GM23338 (cell line): Measurements from ENCODE around the gene IGF1R. TPM values are rescaled to one million over a fixed set of nuclear protein-coding genes. Genes with fewer than 3 reads are reported as not detected.

Experiments used
- ATAC-seq: fragments of 200-7000 bp; cut with Tn5 transposase; 3 replicates; pipeline ENCODE4 v1.9.1; 2020
- DNase-seq: peaks from one replicate; pipeline ENCODE4 v3.0.0-alpha.2; 2015; ENCODE audit warnings: low spot score
- H2AFZ ChIP-seq: fragments of 200-600 bp; sonication (generic); 2 replicates; pipeline ENCODE4 v1.8.0; 2016; ENCODE audit warnings: antibody characterized with exemption, mild to moderate bottlenecking, moderate library complexity
- H3F3A ChIP-seq: fragments of 200-600 bp; sonication (generic); replicated peaks from 2 replicates; pipeline ENCODE4 v1.8.0; 2017; ENCODE audit warnings: antibody characterized with exemption, mixed run types, low read depth
- H3K27ac ChIP-seq: fragments of 200-600 bp; sonication (generic); 2 replicates; pipeline ENCODE4 v1.6.1; 2016; ENCODE audit warnings: low read depth
- H3K27me3 ChIP-seq: fragments of 200-600 bp; sonication (generic); 2 replicates; pipeline ENCODE4 v1.8.0; 2016; ENCODE audit warnings: mild to moderate bottlenecking, mixed run types, moderate library complexity; ENCODE audit not compliant: insufficient read depth
- H3K36me3 ChIP-seq: fragments of 200-600 bp; sonication (generic); 2 replicates; pipeline ENCODE4 v1.8.0; 2016; ENCODE audit warnings: mild to moderate bottlenecking; ENCODE audit not compliant: insufficient read depth
- H3K4me1 ChIP-seq: fragments of 200-600 bp; sonication (generic); 2 replicates; pipeline ENCODE4 v1.8.0; 2016; ENCODE audit warnings: mild to moderate bottlenecking, moderate library complexity; ENCODE audit not compliant: insufficient read depth
- H3K4me2 ChIP-seq: fragments of 200-600 bp; sonication (generic); 2 replicates; pipeline ENCODE4 v1.7.1; 2017; ENCODE audit warnings: mixed run types
- H3K4me3 ChIP-seq: fragments of 200-600 bp; sonication (generic); 2 replicates; pipeline ENCODE4 v1.6.1; 2016; ENCODE audit warnings: mixed run types
- H3K79me2 ChIP-seq: fragments of 200-600 bp; sonication (generic); replicated peaks from 2 replicates; pipeline ENCODE4 v1.8.0; 2017; ENCODE audit warnings: mild to moderate bottlenecking; ENCODE audit not compliant: insufficient read depth
- H3K9me2 ChIP-seq: fragments of 200-600 bp; sonication (generic); 2 replicates; pipeline ENCODE4 v1.8.0; 2017; ENCODE audit not compliant: insufficient read depth
- H4K20me1 ChIP-seq: fragments of 200-600 bp; sonication (generic); replicated peaks from 2 replicates; pipeline ENCODE4 v1.8.0; 2017; ENCODE audit warnings: mild to moderate bottlenecking; ENCODE audit not compliant: insufficient read depth
- H3K27ac Mint-ChIP-seq: 2 replicates; pipeline ENCODE4 v1.8.0; 2020; ENCODE audit warnings: inconsistent platforms, mild to moderate bottlenecking, moderate library complexity, mixed read lengths
- H3K27me3 Mint-ChIP-seq: 3 replicates; pipeline ENCODE4 v1.8.0; 2022; ENCODE audit warnings: low read depth, mild to moderate bottlenecking, moderate library complexity, mixed read lengths, inconsistent platforms; ENCODE audit not compliant: insufficient read depth, poor library complexity
- H3K36me3 Mint-ChIP-seq: 3 replicates; pipeline ENCODE4 v1.8.0; 2021; ENCODE audit warnings: low read depth, mild to moderate bottlenecking, inconsistent platforms, moderate library complexity, mixed read lengths
- H3K4me1 Mint-ChIP-seq: 3 replicates; pipeline ENCODE4 v1.8.0; 2020; ENCODE audit warnings: mild to moderate bottlenecking, inconsistent platforms, mixed read lengths
- H3K4me3 Mint-ChIP-seq: 3 replicates; pipeline ENCODE4 v1.8.0; 2021; ENCODE audit warnings: moderate library complexity, mild to moderate bottlenecking, inconsistent platforms, mixed read lengths
- H3K9me3 Mint-ChIP-seq: 3 replicates; pipeline ENCODE4 v1.8.0; 2020; ENCODE audit warnings: moderate library complexity, mild to moderate bottlenecking, inconsistent platforms, mixed read lengths
- CREB1 ChIP-seq: fragments of 250-450 bp; sonication (Bioruptor Pico); IDR thresholded peaks from 2 replicates; pipeline ENCODE4 v1.5.0; 2020; ENCODE audit warnings: low read depth, mild to moderate bottlenecking, moderate library complexity
- EZH2 ChIP-seq: fragments of 200-600 bp; sonication (generic); IDR thresholded peaks from one replicate; pipeline ENCODE4 v1.8.0; 2017; ENCODE audit warnings: antibody characterized with exemption, mild to moderate bottlenecking, low read depth; ENCODE audit not compliant: unreplicated experiment
- EZH2phosphoT487 ChIP-seq: fragments of 200-600 bp; sonication (generic); IDR thresholded peaks from one replicate; pipeline ENCODE4 v1.8.1; 2018; ENCODE audit warnings: antibody characterized with exemption; ENCODE audit not compliant: unreplicated experiment
- JUNB ChIP-seq: IDR thresholded peaks from one replicate; pipeline ENCODE4 v1.6.1; 2016; ENCODE audit warnings: antibody characterized with exemption; ENCODE audit not compliant: unreplicated experiment
- NANOG ChIP-seq: IDR thresholded peaks from 2 replicates; pipeline ENCODE4 v1.6.1; 2016; ENCODE audit warnings: antibody characterized with exemption, borderline replicate concordance
- POLR2AphosphoS5 ChIP-seq: IDR thresholded peaks from 2 replicates; pipeline ENCODE4 v1.6.1; 2016; ENCODE audit warnings: antibody characterized with exemption, low read depth
- STAT1 ChIP-seq: IDR thresholded peaks from one replicate; pipeline ENCODE4 v1.6.1; 2016; ENCODE audit warnings: antibody characterized with exemption; ENCODE audit not compliant: unreplicated experiment
- ZNF114 ChIP-seq: fragments of 250-450 bp; sonication (Bioruptor Pico); IDR thresholded peaks from 2 replicates; pipeline ENCODE4 v1.5.0; 2020; ENCODE audit warnings: mild to moderate bottlenecking, moderate library complexity
- polyA plus RNA-seq: library from polyadenylated mRNA; unstranded; fragments of >200 nt; fragmentation: Nextera tagmentation; extraction: Ambion mirVana; gene quantifications from 2 replicates; pipeline ENCODE4 v1.2.1, GENCODE V29; 2016
- total RNA-seq: library from RNA; depleted of rRNA; stranded (reverse); fragments of >200 nt; shearing (Covaris generic); gene quantifications from 2 replicates; pipeline ENCODE4 v1.2.3, GENCODE V29; 2014
- TF ChIP-seq, protein P1 (sequence below): IDR thresholded peaks from one replicate; pipeline ENCODE4 v1.6.1; 2018; ENCODE audit warnings: antibody characterized with exemption; ENCODE audit not compliant: unreplicated experiment
- TF ChIP-seq, protein P2 (sequence below): fragments of 250-450 bp; sonication (Bioruptor Pico); IDR thresholded peaks from 2 replicates; pipeline ENCODE4 v1.5.0; 2020; ENCODE audit warnings: mild to moderate bottlenecking, moderate library complexity
- TF ChIP-seq, protein P3 (sequence below), 2 experiments: fragments of 200-600 bp in 1 of 2; sonication (generic) in 1 of 2; conservative IDR thresholded peaks; 2 replicates each; pipeline versions ENCODE4 v1.5.1 to v1.6.1; 2016 to 2017; ENCODE audit warnings: antibody characterized with exemption in 2 of 2, low read depth in 2 of 2, mild to moderate bottlenecking in 2 of 2, moderate library complexity in 1 of 2
- TF ChIP-seq, protein P4 (sequence below): IDR thresholded peaks from 2 replicates; pipeline ENCODE4 v1.6.1; 2016; ENCODE audit warnings: antibody characterized with exemption

IGF1R gene
- total and polyA plus RNA-seq, 2 experiments from 2014 or later, result 20.4 to 92.2 TPM

DNA sequence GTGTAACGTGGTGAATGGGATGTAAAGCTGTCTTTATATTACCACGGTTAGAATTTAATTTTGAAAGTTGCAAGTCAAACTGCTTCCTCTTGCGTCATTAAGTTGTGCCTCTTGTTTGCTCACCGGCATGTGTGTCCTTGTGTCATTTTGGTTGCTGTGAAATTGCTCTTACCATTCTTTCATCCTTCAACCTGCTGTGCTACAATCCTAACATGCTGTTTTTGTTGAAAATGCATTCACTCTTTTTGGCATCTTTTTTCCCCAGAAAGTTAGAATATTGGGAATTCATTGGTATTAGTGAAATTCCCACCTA lies 194.6 kb downstream of the IGF1R start:
- ATAC-seq (no peak), DNase-seq (no peak)
- H4K20me1 ChIP-seq, result peaks cover 58% of the 10 kb centered on the region
- no peaks in the 10 kb centered on the region for H3K36me3 ChIP-seq
- no peaks in the 10 kb centered on the region for H3K9me2 ChIP-seq
- peaks cover 70% of the 10 kb centered on the region for H3K4me1 Mint-ChIP-seq
- no peaks in the 10 kb centered on the region; the same call in 2 of the 3 replicates for H3K36me3 Mint-ChIP-seq
- peaks cover 98% of the 10 kb centered on the region for H3K79me2 ChIP-seq
- no peaks in the 10 kb centered on the region for H3K27me3 ChIP-seq
- no peaks in the 10 kb centered on the region for H3F3A ChIP-seq
- H3K4me2 ChIP-seq, result no peak overlapping the region
- peak overlapping the region; percentile 34; the same call in 1 of the 2 replicates for H3K27ac ChIP-seq
- TF ChIP-seq STAT1 (no peak), EZH2 (no peak), EZH2phosphoT487 (no peak), NANOG (no peak), ZNF114 (CRISPR knock-in tag) (no peak), JUNB (no peak), CREB1 (no peak), POLR2AphosphoS5 (no peak)
- TF ChIP-seq, protein P1, sequence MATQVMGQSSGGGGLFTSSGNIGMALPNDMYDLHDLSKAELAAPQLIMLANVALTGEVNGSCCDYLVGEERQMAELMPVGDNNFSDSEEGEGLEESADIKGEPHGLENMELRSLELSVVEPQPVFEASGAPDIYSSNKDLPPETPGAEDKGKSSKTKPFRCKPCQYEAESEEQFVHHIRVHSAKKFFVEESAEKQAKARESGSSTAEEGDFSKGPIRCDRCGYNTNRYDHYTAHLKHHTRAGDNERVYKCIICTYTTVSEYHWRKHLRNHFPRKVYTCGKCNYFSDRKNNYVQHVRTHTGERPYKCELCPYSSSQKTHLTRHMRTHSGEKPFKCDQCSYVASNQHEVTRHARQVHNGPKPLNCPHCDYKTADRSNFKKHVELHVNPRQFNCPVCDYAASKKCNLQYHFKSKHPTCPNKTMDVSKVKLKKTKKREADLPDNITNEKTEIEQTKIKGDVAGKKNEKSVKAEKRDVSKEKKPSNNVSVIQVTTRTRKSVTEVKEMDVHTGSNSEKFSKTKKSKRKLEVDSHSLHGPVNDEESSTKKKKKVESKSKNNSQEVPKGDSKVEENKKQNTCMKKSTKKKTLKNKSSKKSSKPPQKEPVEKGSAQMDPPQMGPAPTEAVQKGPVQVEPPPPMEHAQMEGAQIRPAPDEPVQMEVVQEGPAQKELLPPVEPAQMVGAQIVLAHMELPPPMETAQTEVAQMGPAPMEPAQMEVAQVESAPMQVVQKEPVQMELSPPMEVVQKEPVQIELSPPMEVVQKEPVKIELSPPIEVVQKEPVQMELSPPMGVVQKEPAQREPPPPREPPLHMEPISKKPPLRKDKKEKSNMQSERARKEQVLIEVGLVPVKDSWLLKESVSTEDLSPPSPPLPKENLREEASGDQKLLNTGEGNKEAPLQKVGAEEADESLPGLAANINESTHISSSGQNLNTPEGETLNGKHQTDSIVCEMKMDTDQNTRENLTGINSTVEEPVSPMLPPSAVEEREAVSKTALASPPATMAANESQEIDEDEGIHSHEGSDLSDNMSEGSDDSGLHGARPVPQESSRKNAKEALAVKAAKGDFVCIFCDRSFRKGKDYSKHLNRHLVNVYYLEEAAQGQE, result no peak
- TF ChIP-seq, protein P2, sequence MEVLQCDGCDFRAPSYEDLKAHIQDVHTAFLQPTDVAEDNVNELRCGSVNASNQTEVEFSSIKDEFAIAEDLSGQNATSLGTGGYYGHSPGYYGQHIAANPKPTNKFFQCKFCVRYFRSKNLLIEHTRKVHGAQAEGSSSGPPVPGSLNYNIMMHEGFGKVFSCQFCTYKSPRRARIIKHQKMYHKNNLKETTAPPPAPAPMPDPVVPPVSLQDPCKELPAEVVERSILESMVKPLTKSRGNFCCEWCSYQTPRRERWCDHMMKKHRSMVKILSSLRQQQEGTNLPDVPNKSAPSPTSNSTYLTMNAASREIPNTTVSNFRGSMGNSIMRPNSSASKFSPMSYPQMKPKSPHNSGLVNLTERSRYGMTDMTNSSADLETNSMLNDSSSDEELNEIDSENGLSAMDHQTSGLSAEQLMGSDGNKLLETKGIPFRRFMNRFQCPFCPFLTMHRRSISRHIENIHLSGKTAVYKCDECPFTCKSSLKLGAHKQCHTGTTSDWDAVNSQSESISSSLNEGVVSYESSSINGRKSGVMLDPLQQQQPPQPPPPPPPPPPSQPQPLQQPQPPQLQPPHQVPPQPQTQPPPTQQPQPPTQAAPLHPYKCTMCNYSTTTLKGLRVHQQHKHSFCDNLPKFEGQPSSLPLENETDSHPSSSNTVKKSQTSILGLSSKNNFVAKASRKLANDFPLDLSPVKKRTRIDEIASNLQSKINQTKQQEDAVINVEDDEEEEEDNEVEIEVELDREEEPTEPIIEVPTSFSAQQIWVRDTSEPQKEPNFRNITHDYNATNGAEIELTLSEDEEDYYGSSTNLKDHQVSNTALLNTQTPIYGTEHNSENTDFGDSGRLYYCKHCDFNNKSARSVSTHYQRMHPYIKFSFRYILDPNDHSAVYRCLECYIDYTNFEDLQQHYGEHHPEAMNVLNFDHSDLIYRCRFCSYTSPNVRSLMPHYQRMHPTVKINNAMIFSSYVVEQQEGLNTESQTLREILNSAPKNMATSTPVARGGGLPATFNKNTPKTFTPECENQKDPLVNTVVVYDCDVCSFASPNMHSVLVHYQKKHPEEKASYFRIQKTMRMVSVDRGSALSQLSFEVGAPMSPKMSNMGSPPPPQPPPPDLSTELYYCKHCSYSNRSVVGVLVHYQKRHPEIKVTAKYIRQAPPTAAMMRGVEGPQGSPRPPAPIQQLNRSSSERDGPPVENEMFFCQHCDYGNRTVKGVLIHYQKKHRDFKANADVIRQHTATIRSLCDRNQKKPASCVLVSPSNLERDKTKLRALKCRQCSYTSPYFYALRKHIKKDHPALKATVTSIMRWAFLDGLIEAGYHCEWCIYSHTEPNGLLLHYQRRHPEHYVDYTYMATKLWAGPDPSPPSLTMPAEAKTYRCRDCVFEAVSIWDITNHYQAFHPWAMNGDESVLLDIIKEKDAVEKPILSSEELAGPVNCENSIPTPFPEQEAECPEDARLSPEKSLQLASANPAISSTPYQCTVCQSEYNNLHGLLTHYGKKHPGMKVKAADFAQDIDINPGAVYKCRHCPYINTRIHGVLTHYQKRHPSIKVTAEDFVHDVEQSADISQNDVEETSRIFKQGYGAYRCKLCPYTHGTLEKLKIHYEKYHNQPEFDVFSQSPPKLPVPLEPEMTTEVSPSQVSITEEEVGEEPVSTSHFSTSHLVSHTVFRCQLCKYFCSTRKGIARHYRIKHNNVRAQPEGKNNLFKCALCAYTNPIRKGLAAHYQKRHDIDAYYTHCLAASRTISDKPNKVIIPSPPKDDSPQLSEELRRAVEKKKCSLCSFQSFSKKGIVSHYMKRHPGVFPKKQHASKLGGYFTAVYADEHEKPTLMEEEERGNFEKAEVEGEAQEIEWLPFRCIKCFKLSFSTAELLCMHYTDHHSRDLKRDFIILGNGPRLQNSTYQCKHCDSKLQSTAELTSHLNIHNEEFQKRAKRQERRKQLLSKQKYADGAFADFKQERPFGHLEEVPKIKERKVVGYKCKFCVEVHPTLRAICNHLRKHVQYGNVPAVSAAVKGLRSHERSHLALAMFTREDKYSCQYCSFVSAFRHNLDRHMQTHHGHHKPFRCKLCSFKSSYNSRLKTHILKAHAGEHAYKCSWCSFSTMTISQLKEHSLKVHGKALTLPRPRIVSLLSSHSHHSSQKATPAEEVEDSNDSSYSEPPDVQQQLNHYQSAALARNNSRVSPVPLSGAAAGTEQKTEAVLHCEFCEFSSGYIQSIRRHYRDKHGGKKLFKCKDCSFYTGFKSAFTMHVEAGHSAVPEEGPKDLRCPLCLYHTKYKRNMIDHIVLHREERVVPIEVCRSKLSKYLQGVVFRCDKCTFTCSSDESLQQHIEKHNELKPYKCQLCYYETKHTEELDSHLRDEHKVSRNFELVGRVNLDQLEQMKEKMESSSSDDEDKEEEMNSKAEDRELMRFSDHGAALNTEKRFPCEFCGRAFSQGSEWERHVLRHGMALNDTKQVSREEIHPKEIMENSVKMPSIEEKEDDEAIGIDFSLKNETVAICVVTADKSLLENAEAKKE (CRISPR knock-in tag), result no peak
- TF ChIP-seq, protein P3, sequence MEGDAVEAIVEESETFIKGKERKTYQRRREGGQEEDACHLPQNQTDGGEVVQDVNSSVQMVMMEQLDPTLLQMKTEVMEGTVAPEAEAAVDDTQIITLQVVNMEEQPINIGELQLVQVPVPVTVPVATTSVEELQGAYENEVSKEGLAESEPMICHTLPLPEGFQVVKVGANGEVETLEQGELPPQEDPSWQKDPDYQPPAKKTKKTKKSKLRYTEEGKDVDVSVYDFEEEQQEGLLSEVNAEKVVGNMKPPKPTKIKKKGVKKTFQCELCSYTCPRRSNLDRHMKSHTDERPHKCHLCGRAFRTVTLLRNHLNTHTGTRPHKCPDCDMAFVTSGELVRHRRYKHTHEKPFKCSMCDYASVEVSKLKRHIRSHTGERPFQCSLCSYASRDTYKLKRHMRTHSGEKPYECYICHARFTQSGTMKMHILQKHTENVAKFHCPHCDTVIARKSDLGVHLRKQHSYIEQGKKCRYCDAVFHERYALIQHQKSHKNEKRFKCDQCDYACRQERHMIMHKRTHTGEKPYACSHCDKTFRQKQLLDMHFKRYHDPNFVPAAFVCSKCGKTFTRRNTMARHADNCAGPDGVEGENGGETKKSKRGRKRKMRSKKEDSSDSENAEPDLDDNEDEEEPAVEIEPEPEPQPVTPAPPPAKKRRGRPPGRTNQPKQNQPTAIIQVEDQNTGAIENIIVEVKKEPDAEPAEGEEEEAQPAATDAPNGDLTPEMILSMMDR (conservative IDR thresholded peaks at IDR 0.05; ENCODE audit: low read depth in 2 of 2), result no peak
- TF ChIP-seq, protein P4, sequence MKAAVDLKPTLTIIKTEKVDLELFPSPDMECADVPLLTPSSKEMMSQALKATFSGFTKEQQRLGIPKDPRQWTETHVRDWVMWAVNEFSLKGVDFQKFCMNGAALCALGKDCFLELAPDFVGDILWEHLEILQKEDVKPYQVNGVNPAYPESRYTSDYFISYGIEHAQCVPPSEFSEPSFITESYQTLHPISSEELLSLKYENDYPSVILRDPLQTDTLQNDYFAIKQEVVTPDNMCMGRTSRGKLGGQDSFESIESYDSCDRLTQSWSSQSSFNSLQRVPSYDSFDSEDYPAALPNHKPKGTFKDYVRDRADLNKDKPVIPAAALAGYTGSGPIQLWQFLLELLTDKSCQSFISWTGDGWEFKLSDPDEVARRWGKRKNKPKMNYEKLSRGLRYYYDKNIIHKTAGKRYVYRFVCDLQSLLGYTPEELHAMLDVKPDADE, result no peak
- no peak overlapping the region for H2AFZ ChIP-seq
- H3K9me3 Mint-ChIP-seq, result no peaks in the 10 kb centered on the region
- H3K4me1 ChIP-seq, result peaks cover 57% of the 10 kb centered on the region
- H3K27me3 Mint-ChIP-seq, result peaks cover 3% of the 10 kb centered on the region
- H3K4me3 ChIP-seq, result no peak overlapping the region
- H3K4me3 Mint-ChIP-seq, result no peak overlapping the region
- H3K27ac Mint-ChIP-seq, result 0 out of 2 replicates have a peak overlapping the region, but pooled peaks have one; percentile 30
